H1 (cell line): ENCODE measurements around the gene BEST2. TPM values are rescaled to one million over a fixed set of nuclear protein-coding genes. Genes with fewer than 3 reads are reported as not detected.

ENCODE experiments used
- CTCF ChIA-PET: fragments of 300-600 bp; sonication (Branson Sonifier 250); formaldehyde crosslinking; loops from one replicate; lab custom pipeline; 2021; ENCODE audit not compliant: partially characterized antibody; lab: Charles Lee
- POLR2A ChIA-PET: fragments of 300-600 bp; sonication (Branson Sonifier 250); formaldehyde crosslinking; loops from one replicate; lab custom pipeline; 2021; ENCODE audit warnings: inconsistent platforms; ENCODE audit not compliant: partially characterized antibody; lab: Charles Lee
- DNase-seq, 2 experiments: peaks; one replicate each; pipeline versions ENCODE4 v3.0.0 to v3.0.0-alpha.2; 2010 to 2022; ENCODE audit warnings: low spot score in 2 of 2, low read depth in 1 of 2, mixed read lengths in 1 of 2
- FAIRE-seq: peaks from 2 replicates; lab custom pipeline; 2011; peaks lifted over from hg19 to GRCh38; lab: Jason Lieb, UNC
- H2AFZ ChIP-seq: 2 replicates; pipeline ENCODE4 v1.8.1; 2012; ENCODE audit warnings: low read length, inconsistent platforms
- H2AK5ac ChIP-seq: 2 replicates; pipeline ENCODE4 v1.6.1; 2013; ENCODE audit warnings: low read depth, low read length
- H2BK120ac ChIP-seq: replicated peaks from 2 replicates; pipeline ENCODE3; 2013; ENCODE audit warnings: low read depth, low read length, inconsistent platforms
- H2BK12ac ChIP-seq: 2 replicates; pipeline ENCODE4 v1.6.1; 2013; ENCODE audit warnings: low read depth, low read length
- H2BK15ac ChIP-seq: 2 replicates; pipeline ENCODE4 v1.6.1; 2013; ENCODE audit warnings: low read length
- H2BK20ac ChIP-seq: 2 replicates; pipeline ENCODE4 v1.6.1; 2013; ENCODE audit warnings: low read length
- H2BK5ac ChIP-seq: 2 replicates; pipeline ENCODE4 v1.6.1; 2013; ENCODE audit warnings: low read depth, low read length
- H3K14ac ChIP-seq: 2 replicates; pipeline ENCODE4 v1.6.1; 2013; ENCODE audit warnings: inconsistent platforms; ENCODE audit not compliant: insufficient read length
- H3K18ac ChIP-seq: 2 replicates; pipeline ENCODE4 v1.6.1; 2013; ENCODE audit warnings: low read length; ENCODE audit errors: extremely low read depth
- H3K23ac ChIP-seq: 2 replicates; pipeline ENCODE4 v1.6.1; 2013; ENCODE audit warnings: inconsistent platforms; ENCODE audit not compliant: insufficient read length
- H3K23me2 ChIP-seq: 2 replicates; pipeline ENCODE4 v1.6.1; 2013; ENCODE audit warnings: low read depth, low read length
- H3K27ac ChIP-seq: 2 replicates; pipeline ENCODE4 v1.6.1; 2011; ENCODE audit warnings: low read depth, low read length, inconsistent platforms
- H3K27me3 ChIP-seq, 4 experiments: replicated peaks in 1 of 4; 1 replicate in 1 of 4; 2 replicates in 3 of 4; pipeline versions ENCODE4 v1.6.1 to v1.8.1; 2011 to 2013; ENCODE audit warnings: low read length in 3 of 4, mild to moderate bottlenecking in 3 of 4, inconsistent platforms in 2 of 4, mixed read lengths in 2 of 4, moderate library complexity in 1 of 4; ENCODE audit not compliant: control insufficient read depth in 3 of 4, insufficient read depth in 3 of 4; ENCODE audit errors: extremely low read depth in 1 of 4
- H3K36me3 ChIP-seq, 4 experiments: 2 replicates each; pipeline versions ENCODE4 v1.6.1 to v1.8.1; 2011 to 2013; ENCODE audit warnings: mild to moderate bottlenecking in 4 of 4, low read length in 3 of 4, moderate library complexity in 2 of 4, control low read depth in 1 of 4, inconsistent platforms in 1 of 4; ENCODE audit not compliant: insufficient read depth in 4 of 4, control insufficient read depth in 2 of 4
- H3K4ac ChIP-seq: replicated peaks from 2 replicates; pipeline ENCODE3; 2013; ENCODE audit warnings: low read length, low read depth, mixed read lengths, inconsistent platforms; ENCODE audit not compliant: insufficient read length
- H3K4me1 ChIP-seq, 4 experiments: replicated peaks in 1 of 4; 1 replicate in 1 of 4; 2 replicates in 3 of 4; pipeline versions ENCODE4 v1.6.1 to v1.8.1; 2011 to 2013; ENCODE audit warnings: low read length in 3 of 4, inconsistent platforms in 2 of 4, mixed read lengths in 1 of 4; ENCODE audit not compliant: insufficient read depth in 4 of 4, control insufficient read depth in 3 of 4
- H3K4me2 ChIP-seq, 2 experiments: 2 replicates each; pipeline versions ENCODE4 v1.6.1 to v1.8.1; 2011 to 2013; ENCODE audit warnings: low read depth in 2 of 2, low read length in 2 of 2, control low read depth in 1 of 2, inconsistent platforms in 1 of 2, mild to moderate bottlenecking in 1 of 2; ENCODE audit not compliant: insufficient read depth in 1 of 2
- H3K4me3 ChIP-seq, 4 experiments: fragments of 200-600, 300-600 bp in 1 of 4; sonication (generic), shearing (Covaris generic), sonication (Bioruptor Twin) in 1 of 4; 2 replicates each; pipeline versions ENCODE4 v1.5.1 to v1.8.1; 2011 to 2016; ENCODE audit warnings: low read length in 4 of 4, low read depth in 3 of 4, control low read depth in 2 of 4, inconsistent platforms in 2 of 4, mild to moderate bottlenecking in 2 of 4, mixed read lengths in 1 of 4, moderate library complexity in 1 of 4; ENCODE audit not compliant: insufficient read depth in 2 of 4; ENCODE audit errors: extremely low read depth in 1 of 4
- H3K56ac ChIP-seq: replicated peaks from 2 replicates; pipeline ENCODE3; 2013; ENCODE audit warnings: low read depth, mild to moderate bottlenecking, mixed read lengths, low read length, inconsistent platforms; ENCODE audit not compliant: insufficient read length
- H3K79me1 ChIP-seq: 2 replicates; pipeline ENCODE4 v1.6.1; 2013; ENCODE audit warnings: low read depth, low read length, control low read depth
- H3K79me2 ChIP-seq, 2 experiments: 2 replicates each; pipeline versions ENCODE4 v1.6.1 to v1.8.1; 2012 to 2013; ENCODE audit warnings: low read length in 2 of 2, mild to moderate bottlenecking in 2 of 2, inconsistent platforms in 1 of 2; ENCODE audit not compliant: insufficient read depth in 2 of 2, control insufficient read depth in 1 of 2
- H3K9ac ChIP-seq, 4 experiments: replicated peaks in 1 of 4; 1 replicate in 1 of 4; 2 replicates in 3 of 4; pipeline versions ENCODE4 v1.6.1 to v1.8.1; 2011 to 2013; ENCODE audit warnings: low read depth in 3 of 4, low read length in 3 of 4, control low read depth in 2 of 4, mild to moderate bottlenecking in 2 of 4, moderate library complexity in 2 of 4, inconsistent platforms in 1 of 4; ENCODE audit errors: extremely low read depth in 1 of 4
- H3K9me3 ChIP-seq, 2 experiments: 2 replicates each; pipeline versions ENCODE4 v1.6.1 to v1.8.1; 2012 to 2013; ENCODE audit warnings: mild to moderate bottlenecking in 2 of 2, moderate library complexity in 2 of 2, control low read depth in 1 of 2, inconsistent platforms in 1 of 2, low read depth in 1 of 2, low read length in 1 of 2, mixed read lengths in 1 of 2; ENCODE audit not compliant: insufficient read depth in 2 of 2
- H4K20me1 ChIP-seq, 2 experiments: replicated peaks in 1 of 2; 2 replicates each; pipeline versions ENCODE3 to v1.8.1; 2011 to 2013; ENCODE audit warnings: inconsistent platforms in 2 of 2, low read length in 2 of 2, mild to moderate bottlenecking in 1 of 2; ENCODE audit not compliant: insufficient read depth in 2 of 2, control insufficient read depth in 1 of 2
- H4K5ac ChIP-seq: 2 replicates; pipeline ENCODE4 v1.6.1; 2013; ENCODE audit warnings: low read length, low read depth, mixed read lengths, inconsistent platforms; ENCODE audit not compliant: insufficient read length
- H4K8ac ChIP-seq: 2 replicates; pipeline ENCODE4 v1.8.0; 2013; ENCODE audit warnings: mild to moderate bottlenecking, moderate library complexity, low read length, inconsistent platforms; ENCODE audit not compliant: insufficient read depth; ENCODE audit errors: extremely low read depth
- H4K91ac ChIP-seq: replicated peaks from 2 replicates; pipeline ENCODE3; 2013; ENCODE audit warnings: low read length, mixed read lengths, inconsistent platforms; ENCODE audit not compliant: insufficient read length
- EP300 ChIP-seq, 2 experiments: IDR thresholded peaks; 1 replicate in 1 of 2; 2 replicates in 1 of 2; pipeline ENCODE4 v1.6.1; 2011 to 2012; ENCODE audit warnings: low read depth in 2 of 2, low read length in 2 of 2, mild to moderate bottlenecking in 2 of 2, borderline replicate concordance in 1 of 2, inconsistent platforms in 1 of 2, moderate library complexity in 1 of 2
- FOSL1 ChIP-seq: IDR thresholded peaks from 2 replicates; pipeline ENCODE4 v1.6.1; 2011; ENCODE audit warnings: mild to moderate bottlenecking, low read depth, low read length, moderate library complexity; ENCODE audit not compliant: insufficient read depth
- GTF2F1 ChIP-seq: IDR thresholded peaks from 2 replicates; pipeline ENCODE4 v1.6.1; 2012; ENCODE audit warnings: low read depth, low read length, improper control_type of control experiment, borderline replicate concordance
- JUN ChIP-seq: IDR thresholded peaks from 2 replicates; pipeline ENCODE4 v1.6.1; 2011; ENCODE audit warnings: low read depth, mild to moderate bottlenecking, improper control_type of control experiment, low read length
- NRF1 ChIP-seq: IDR thresholded peaks from 2 replicates; pipeline ENCODE4 v1.6.1; 2011; ENCODE audit warnings: mild to moderate bottlenecking, low read depth, low read length, improper control_type of control experiment
- POLR2A ChIP-seq, 2 experiments: IDR thresholded peaks; 1 replicate in 1 of 2; 2 replicates in 1 of 2; pipeline ENCODE4 v1.6.1; 2011; ENCODE audit warnings: low read depth in 2 of 2, low read length in 2 of 2, mild to moderate bottlenecking in 2 of 2; ENCODE audit errors: control extremely low read depth in 1 of 2
- POLR2AphosphoS5 ChIP-seq: IDR thresholded peaks from 2 replicates; pipeline ENCODE4 v1.6.1; 2011; ENCODE audit warnings: low read depth, low read length
- RAD21 ChIP-seq, 2 experiments: IDR thresholded peaks in 1 of 2; conservative IDR thresholded peaks in 1 of 2; 2 replicates each; pipeline ENCODE4 v1.6.1; 2011; ENCODE audit warnings: low read depth in 2 of 2, low read length in 2 of 2, improper control_type of control experiment in 1 of 2, inconsistent platforms in 1 of 2, mild to moderate bottlenecking in 1 of 2, moderate library complexity in 1 of 2
- RBBP5 ChIP-seq: IDR thresholded peaks from 2 replicates; pipeline ENCODE4 v1.7.1; 2012; ENCODE audit warnings: low read depth, mild to moderate bottlenecking, inconsistent platforms, low read length, moderate library complexity, borderline replicate concordance
- SIN3A ChIP-seq, 2 experiments: IDR thresholded peaks in 1 of 2; conservative IDR thresholded peaks in 1 of 2; 2 replicates each; pipeline ENCODE4 v1.6.1; 2011 to 2012; ENCODE audit warnings: low read length in 2 of 2, improper control_type of control experiment in 1 of 2, low read depth in 1 of 2, mild to moderate bottlenecking in 1 of 2
- TAF1 ChIP-seq: IDR thresholded peaks from 2 replicates; pipeline ENCODE4 v1.6.1; 2011; ENCODE audit warnings: mild to moderate bottlenecking, low read depth, low read length
- YY1 ChIP-seq: IDR thresholded peaks from 2 replicates; pipeline ENCODE4 v1.6.1; 2011; ENCODE audit warnings: low read depth, mild to moderate bottlenecking, low read length
- WGBS, 2 experiments: shearing (Covaris generic) in 1 of 2; methylation state at CpG; one replicate each; pipeline versions ENCODE4 v1.1.6 to v1.1.7; 2013 to 2015; ENCODE audit warnings: low lambda C conversion rate in 2 of 2, mixed read lengths in 2 of 2, inconsistent platforms in 1 of 2, low coverage in 1 of 2, missing lambda C conversion rate in 1 of 2; ENCODE audit not compliant: insufficient replicate concordance in 2 of 2, insufficient coverage in 1 of 2, insufficient read length in 1 of 2; ENCODE audit errors: extremely low coverage in 1 of 2, missing lambda C conversion rate in 1 of 2; 5-methylcytosine and 5-hydroxymethylcytosine counted together
- polyA plus RNA-seq, 7 experiments: library from polyadenylated mRNA; depleted of rRNA in 3 of 7; stranded (reverse) in 5 of 7; unstranded in 2 of 7; fragments of >200 nt in 5 of 7; fragments of 200-250 nt in 2 of 7; gene quantifications; 1 replicate in 5 of 7; 2 replicates in 1 of 7; 4 replicates in 1 of 7; pipeline versions ENCODE4 v1.2.1 to v1.2.3, GENCODE V29; 2011 to 2013; ENCODE audit warnings: missing spikeins in 2 of 7, mixed read lengths in 2 of 7
- total RNA-seq: library from RNA; stranded (reverse); fragmentation: NEBNext Ultra II Directional; extraction: Animal tissue kit (Norgen Biotek cat#: 25700); gene quantifications from 2 replicates; pipeline ENCODE4 v1.2.1, GENCODE V29; 2021

Gene BEST2
- total and polyA plus RNA-seq, 2 of the 8 experiments (the other 6 are each of a cell fraction or from before 2014, with no cell fraction given), result 4.6 to 7.3 TPM

DNA sequence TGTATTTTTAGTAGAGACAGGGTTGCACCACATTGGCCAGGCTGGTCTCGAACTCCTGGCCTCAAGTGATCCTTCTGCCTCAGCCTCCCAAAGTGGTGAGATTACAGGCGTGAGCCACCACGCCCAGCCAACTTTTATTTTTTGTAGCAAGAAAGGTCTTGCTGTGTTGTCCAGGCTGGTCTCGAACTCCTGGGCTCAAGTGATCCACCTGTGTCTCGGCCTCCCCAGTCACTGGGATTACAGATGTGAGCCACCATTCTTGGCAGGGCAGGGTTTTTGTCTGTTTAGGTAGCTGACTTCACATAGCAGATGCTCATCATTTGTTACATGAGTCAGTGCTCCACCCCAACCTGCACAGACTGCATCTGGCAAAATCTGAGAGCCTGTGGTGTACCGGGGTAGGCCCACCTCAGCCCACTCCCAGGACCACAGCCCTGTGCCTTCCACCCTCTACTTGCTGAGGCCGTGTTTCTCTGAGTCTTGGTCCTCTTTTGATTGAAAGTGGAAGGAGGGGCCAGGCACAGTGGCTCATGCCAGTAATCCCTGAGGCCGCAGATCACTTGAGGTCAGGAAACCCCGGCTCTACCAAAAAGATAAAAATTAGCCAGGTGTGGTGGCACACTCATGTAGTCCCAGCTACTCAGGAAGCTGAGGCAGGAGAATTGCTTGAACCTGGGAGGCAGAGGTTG, 23.7 kb upstream of the BEST2 start:
- Histone ChIP-seq H2AFZ (no peak overlapping the region), H2BK15ac (no peak overlapping the region), H3K23ac (no peak overlapping the region), H3K4me2 (no peak overlapping the region), H4K5ac (no peak overlapping the region), H3K4me1 (no peaks in the 10 kb centered on the region; a peak in 2 of 7 replicates), H3K9ac (no peak overlapping the region), H3K56ac (no peak overlapping the region), H3K27ac (no peak overlapping the region), H3K79me2 (peaks cover 11 to 33% of the 10 kb centered on the region in 2 experiments), H2BK12ac (no peak overlapping the region), H3K79me1 (peaks cover 9% of the 10 kb centered on the region; the same call in 1 of the 2 replicates), H3K23me2 (peaks cover 6% of the 10 kb centered on the region; the same call in 1 of the 2 replicates), H2BK20ac (no peak overlapping the region), H3K18ac (no peak overlapping the region), H3K4ac (no peak overlapping the region), H3K4me3 (no peak overlapping the region), H4K91ac (no peak overlapping the region), H2BK5ac (no peak overlapping the region), H3K14ac (no peak overlapping the region), H2BK120ac (no peak overlapping the region), H3K9me3 (no peaks in the 10 kb centered on the region), H2AK5ac (no peak overlapping the region), H3K36me3 (peaks cover 10 to 31% (median 15%) of the 10 kb centered on the region in 4 experiments), H4K8ac (no peak overlapping the region), H4K20me1 (peaks cover 4 to 14% of the 10 kb centered on the region in 2 experiments), H3K27me3 (no peaks in the 10 kb centered on the region)
- DNase-seq, result no peak
- 93% methylated on average over 9 of the region's 9 CpGs; no CpG with 5 or more reads in 1 of the 2 experiments for WGBS, 2 experiments
- POLR2A ChIA-PET, result interaction anchor here (1.0 to 2.0 kb wide), 7 partner anchors 10 to 24 kb away, joined by 3 to 7 read pairs (median 4); partner anchors contain the start of gene BEST2
- no peak for FAIRE-seq
- CTCF ChIA-PET, result interaction anchor here (1.0 to 1.9 kb wide), 2 partner anchors 32 to 47 kb away, joined by 4 to 9 read pairs; no protein-coding TSS in a partner anchor
- no peak for TF ChIP-seq POLR2AphosphoS5
- no peak for TF ChIP-seq GTF2F1
- TF ChIP-seq TAF1, result no peak
- no peak for TF ChIP-seq NRF1
- no peak for TF ChIP-seq SIN3A (conservative IDR thresholded peaks at IDR 0.05 in 1 of 2, IDR thresholded peaks at IDR 0.05 in 1 of 2; ENCODE audit: low read depth in 1 of 2, low read length in 2 of 2)
- no peak for TF ChIP-seq YY1
- no peak for TF ChIP-seq JUN
- TF ChIP-seq RBBP5, result no peak
- no peak for TF ChIP-seq EP300 (IDR thresholded peaks at IDR 0.05; ENCODE audit: borderline replicate concordance in 1 of 2, low read depth in 2 of 2, low read length in 2 of 2)
- TF ChIP-seq POLR2A (IDR thresholded peaks at IDR 0.05; ENCODE audit: control extremely low read depth in 1 of 2, low read depth in 2 of 2, low read length in 2 of 2), result no peak
- no peak for TF ChIP-seq RAD21 (IDR thresholded peaks at IDR 0.05 in 1 of 2, conservative IDR thresholded peaks at IDR 0.05 in 1 of 2; ENCODE audit: low read depth in 2 of 2, low read length in 2 of 2)
- no peak for TF ChIP-seq FOSL1
